NB4 (cell line): ENCODE measurements around the gene KIF1A.

ENCODE experiments used
- DNase-seq: peaks from one replicate; pipeline ENCODE4 v3.0.0; 2010; ENCODE audit warnings: low read depth
- H3K4me3 ChIP-seq: one replicate; pipeline ENCODE4 v1.5.1; 2011; ENCODE audit warnings: mild to moderate bottlenecking, low read depth, low read length, moderate library complexity
- CTCF ChIP-seq: IDR thresholded peaks from one replicate; pipeline ENCODE4 v1.5.1; 2012; ENCODE audit warnings: low read depth, low read length
- MYC ChIP-seq: IDR thresholded peaks from 2 replicates; pipeline ENCODE4 v1.6.1; 2011; ENCODE audit warnings: low read depth, low read length
- POLR2A ChIP-seq: IDR thresholded peaks from 2 replicates; pipeline ENCODE4 v1.6.1; 2011; ENCODE audit warnings: mild to moderate bottlenecking; ENCODE audit not compliant: insufficient read length; ENCODE audit errors: extremely low read depth
- TF ChIP-seq, protein P1 (sequence below): IDR thresholded peaks from 2 replicates; pipeline ENCODE4 v1.6.1; 2011; ENCODE audit warnings: low read depth, low read length

KIF1A gene

DNA sequence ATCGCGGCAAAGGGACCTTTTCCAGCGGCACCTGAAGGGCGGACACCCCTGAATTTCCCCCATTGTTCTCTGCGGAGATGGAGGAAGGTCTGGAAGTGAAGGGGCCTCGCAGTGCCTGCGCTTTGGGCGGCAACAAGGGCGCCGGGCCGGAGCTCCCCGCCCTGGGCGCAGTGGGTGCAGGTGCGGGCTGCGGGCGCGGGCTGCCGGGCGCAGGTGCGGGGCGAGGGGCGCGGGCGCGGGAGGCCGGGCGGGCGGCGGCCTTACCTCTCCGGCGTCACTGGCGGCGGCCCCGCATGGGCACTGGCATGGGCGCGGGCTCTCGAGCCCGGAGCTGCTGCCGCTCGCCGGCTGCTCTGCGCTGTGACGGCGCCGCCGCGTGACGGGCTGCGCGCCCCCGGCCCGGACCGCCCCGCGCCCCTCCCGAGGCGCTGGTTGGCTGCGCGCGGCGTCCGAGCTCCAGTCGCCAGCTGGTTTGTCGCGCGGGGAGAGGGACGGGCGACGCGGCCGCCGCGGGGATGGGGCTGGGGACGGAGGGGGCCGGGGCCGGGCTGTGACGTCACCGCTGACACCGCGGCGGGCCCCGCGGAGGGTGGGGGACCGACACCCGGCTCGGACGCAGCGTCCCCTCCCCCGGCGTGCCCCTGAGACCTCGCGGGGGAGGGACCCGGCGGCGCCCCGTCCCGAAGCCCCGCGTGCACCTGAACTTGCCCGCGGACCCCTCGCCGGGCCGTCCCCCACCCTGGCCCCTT, at the start of gene KIF1A:
Gene KIF1A, minus strand, starts transcription at position 362 of the 749 bp plus-strand sequence. CDS start 22,467 bp downstream, outside the sequence.
- no peak for DNase-seq
- H3K4me3 ChIP-seq = no peak within 1 kb of the TSS
- TF ChIP-seq CTCF = no peak
- TF ChIP-seq, protein P1, sequence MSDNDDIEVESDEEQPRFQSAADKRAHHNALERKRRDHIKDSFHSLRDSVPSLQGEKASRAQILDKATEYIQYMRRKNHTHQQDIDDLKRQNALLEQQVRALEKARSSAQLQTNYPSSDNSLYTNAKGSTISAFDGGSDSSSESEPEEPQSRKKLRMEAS = no peak
- TF ChIP-seq MYC = no peak
- no peak for TF ChIP-seq POLR2A

GRCh38 chr2:240869109-240869955, 49.3 kb upstream of the KIF1A start:
- no peak for DNase-seq
- no peak overlapping the region for H3K4me3 ChIP-seq
- TF ChIP-seq, protein P1 = no peak
- TF ChIP-seq POLR2A = no peak
- TF ChIP-seq CTCF = no peak
- no peak for TF ChIP-seq MYC

DNA sequence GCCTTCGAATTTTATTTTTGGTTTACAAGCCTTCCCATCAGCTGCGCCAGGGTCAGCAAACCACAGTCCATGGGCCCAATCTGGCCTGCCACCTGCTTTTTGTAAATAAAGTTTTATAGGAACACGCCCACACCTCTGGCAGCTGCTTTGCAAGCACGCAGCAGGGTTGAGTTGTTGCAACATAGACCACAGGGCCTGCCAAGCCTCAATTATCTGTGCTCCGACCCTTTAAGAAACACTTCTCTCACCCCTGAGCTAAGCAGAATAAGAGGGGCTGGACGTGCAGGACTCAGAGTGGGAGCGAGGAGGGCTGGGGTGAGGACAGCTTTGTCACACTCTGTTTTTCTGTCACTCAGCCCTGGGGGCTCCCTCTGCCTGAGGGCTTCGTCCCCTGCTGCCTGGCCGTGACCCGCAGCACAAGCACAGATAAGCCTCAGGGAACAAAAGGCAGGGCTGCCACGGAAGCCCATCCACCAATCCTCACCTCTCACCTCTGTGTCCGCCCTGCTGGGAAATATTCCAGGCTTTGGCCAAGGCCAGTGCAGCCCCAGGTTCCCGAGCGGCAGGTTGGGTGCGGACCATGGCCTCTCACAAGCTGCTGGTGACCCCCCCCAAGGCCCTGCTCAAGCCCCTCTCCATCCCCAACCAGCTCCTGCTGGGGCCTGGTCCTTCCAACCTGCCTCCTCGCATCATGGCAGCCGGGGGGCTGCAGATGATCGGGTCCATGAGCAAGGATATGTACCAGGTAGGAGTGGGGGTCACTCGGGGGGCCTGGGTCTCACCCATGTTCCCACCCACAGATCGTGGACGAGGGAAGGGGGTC, 48.5 kb upstream of the KIF1A start, which contains the start of gene AGXT:
Gene AGXT, plus strand, starts transcription at position 539 of the 823 bp plus-strand sequence. Its CDS starts 42 bp downstream, at position 581.
- DNase-seq = peak; percentile 92
- TF ChIP-seq MYC (peak; percentile 90), POLR2A (no peak), CTCF (no peak)
- TF ChIP-seq, protein P1 = peak; percentile 81
- no peak within 1 kb of the TSS for H3K4me3 ChIP-seq

GRCh38 chr2:240865391-240865790, 45.4 kb upstream of the KIF1A start:
- TF ChIP-seq, protein P1 = no peak
- TF ChIP-seq POLR2A (no peak), MYC (no peak), CTCF (no peak)
- no peak overlapping the region for H3K4me3 ChIP-seq
- DNase-seq = peak; percentile 58

- no peak for DNase-seq
- H3K4me3 ChIP-seq = no peak overlapping the region
- TF ChIP-seq, protein P1 = no peak
- TF ChIP-seq MYC (no peak), POLR2A (no peak), CTCF (no peak)
These were observed 44.5 kb upstream of the KIF1A start for GRCh38 chr2:240864475-240864874.
